Esophagus muscularis mucosa (tissue), 4 donors: ENCODE measurements around the gene ZDHHC15. TPM values are rescaled to one million over a fixed set of nuclear protein-coding genes. Genes with fewer than 3 reads are reported as not detected.
"Not testable (repeated sequence)": the region's sequence is repeated elsewhere in the genome, so short reads cannot be mapped to it uniquely, and the experiment has no call there.

Experiments
- DNase-seq: peaks from one replicate; pipeline ENCODE4 v3.0.0-alpha.2; 2017; ENCODE audit errors: extremely low spot score
- H3K27ac ChIP-seq, 4 donors: fragments of 200-600 bp; sonication (generic); replicated peaks in 1 of 4; 1 replicate in 3 of 4; 2 replicates in 1 of 4; pipeline ENCODE4 v1.5.1; 2016 to 2019; ENCODE audit warnings: mild to moderate bottlenecking in 1 of 4
- H3K27me3 ChIP-seq, 4 donors: fragments of 200-600 bp; sonication (generic); one replicate each; pipeline versions ENCODE4 v1.5.1 to v1.6.0; 2016 to 2019
- H3K36me3 ChIP-seq, 4 donors: fragments of 200-600 bp; sonication (generic); one replicate each; pipeline ENCODE4 v1.5.1; 2016 to 2019
- H3K4me1 ChIP-seq, 4 donors: fragments of 200-600 bp; sonication (generic); one replicate each; pipeline ENCODE4 v1.5.1; 2016 to 2019
- H3K4me3 ChIP-seq, 4 donors: fragments of 200-600 bp; sonication (generic); 1 replicate in 2 of 4; 2 replicates in 2 of 4; pipeline ENCODE4 v1.5.1; 2016 to 2019; ENCODE audit warnings: mild to moderate bottlenecking in 4 of 4, moderate library complexity in 1 of 4
- H3K9me3 ChIP-seq, 4 donors: fragments of 200-600 bp; sonication (generic); 1 replicate in 3 of 4; 2 replicates in 1 of 4; pipeline ENCODE4 v1.5.1; 2016 to 2019
- EP300 ChIP-seq: sonication (generic); formaldehyde crosslinking; IDR thresholded peaks from one replicate; pipeline ENCODE4 v1.6.1; 2017; ENCODE audit warnings: antibody characterized with exemption
- POLR2A ChIP-seq: fragments of 450-650 bp; IDR thresholded peaks from one replicate; pipeline ENCODE4 v1.6.1; 2017; ENCODE audit warnings: antibody characterized with exemption, moderate library complexity, mild to moderate bottlenecking, low read depth
- POLR2AphosphoS5 ChIP-seq, 2 donors: sonication (generic); formaldehyde crosslinking; IDR thresholded peaks; one replicate each; pipeline ENCODE4 v1.6.1; 2017; ENCODE audit warnings: antibody characterized with exemption in 2 of 2
- WGBS: methylation state at CpG from one replicate; pipeline ENCODE4 v1.1.5; 2018; 5-methylcytosine and 5-hydroxymethylcytosine counted together
- intact Hi-C: fragments of 100-400 bp; cut with DNase I; formaldehyde crosslinking; loops from one replicate; pipeline ENCODE4 v1.15.1; 2023
- total RNA-seq, 4 donors: library from RNA; depleted of rRNA; stranded (reverse); fragments of >200 nt; gene quantifications; one replicate each; pipeline versions ENCODE4 v1.1.0 to v1.2.1, GENCODE V29; 2016
- TF ChIP-seq, protein P1 (sequence below), 3 experiments: fragments of 200-600 bp in 2 of 3; fragments of 450-650 bp in 1 of 3; sonication (generic) in 2 of 3; IDR thresholded peaks; one replicate each; pipeline ENCODE4 v1.5.1; 2017 to 2019; ENCODE audit warnings: antibody characterized with exemption in 3 of 3, mild to moderate bottlenecking in 2 of 3, moderate library complexity in 1 of 3

Gene ZDHHC15
- total RNA-seq, 4 donors from 2014 or later, result 2.0 to 5.4 (median 3.1) TPM

GRCh38 chrX:75369721-75370120 is 153.1 kb downstream of the ZDHHC15 start:
- Histone ChIP-seq H3K9me3 (no peaks in the 10 kb centered on the region), H3K36me3 (no peaks in the 10 kb centered on the region), H3K4me3 (no peak overlapping the region), H3K27me3 (no peaks in the 10 kb centered on the region), H3K27ac (no peak overlapping the region), H3K4me1 (no peaks in the 10 kb centered on the region)
- no peak for DNase-seq
- WGBS, result 54% methylated on average over 1 of the region's 1 CpG
- TF ChIP-seq, protein P1, sequence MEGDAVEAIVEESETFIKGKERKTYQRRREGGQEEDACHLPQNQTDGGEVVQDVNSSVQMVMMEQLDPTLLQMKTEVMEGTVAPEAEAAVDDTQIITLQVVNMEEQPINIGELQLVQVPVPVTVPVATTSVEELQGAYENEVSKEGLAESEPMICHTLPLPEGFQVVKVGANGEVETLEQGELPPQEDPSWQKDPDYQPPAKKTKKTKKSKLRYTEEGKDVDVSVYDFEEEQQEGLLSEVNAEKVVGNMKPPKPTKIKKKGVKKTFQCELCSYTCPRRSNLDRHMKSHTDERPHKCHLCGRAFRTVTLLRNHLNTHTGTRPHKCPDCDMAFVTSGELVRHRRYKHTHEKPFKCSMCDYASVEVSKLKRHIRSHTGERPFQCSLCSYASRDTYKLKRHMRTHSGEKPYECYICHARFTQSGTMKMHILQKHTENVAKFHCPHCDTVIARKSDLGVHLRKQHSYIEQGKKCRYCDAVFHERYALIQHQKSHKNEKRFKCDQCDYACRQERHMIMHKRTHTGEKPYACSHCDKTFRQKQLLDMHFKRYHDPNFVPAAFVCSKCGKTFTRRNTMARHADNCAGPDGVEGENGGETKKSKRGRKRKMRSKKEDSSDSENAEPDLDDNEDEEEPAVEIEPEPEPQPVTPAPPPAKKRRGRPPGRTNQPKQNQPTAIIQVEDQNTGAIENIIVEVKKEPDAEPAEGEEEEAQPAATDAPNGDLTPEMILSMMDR (IDR thresholded peaks at IDR 0.05), result no peak
- no peak for TF ChIP-seq POLR2A
- TF ChIP-seq EP300, result no peak
- intact Hi-C loops, result no loop called here

DNA sequence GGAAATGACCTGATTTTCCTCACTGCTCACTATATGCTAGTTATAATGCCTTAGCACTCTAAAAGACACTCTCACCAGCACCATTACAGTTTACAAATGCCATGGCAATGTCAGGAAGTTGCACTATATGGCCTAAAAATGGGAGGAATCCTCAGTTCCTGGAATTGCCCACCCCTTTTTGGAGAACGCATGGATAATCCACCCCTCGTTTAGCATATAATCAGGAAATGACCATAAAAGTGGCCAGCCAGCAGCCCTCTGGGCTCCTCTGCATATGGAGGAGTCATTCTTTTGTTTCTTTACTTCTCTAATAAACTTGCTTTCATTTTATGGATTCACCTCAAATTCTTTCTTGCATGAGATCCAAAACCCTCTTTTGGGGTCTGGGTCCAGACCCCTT is 156.0 kb downstream of the ZDHHC15 start:
- H3K27ac ChIP-seq, result no peak overlapping the region
- no peaks in the 10 kb centered on the region for H3K36me3 ChIP-seq
- no peaks in the 10 kb centered on the region for H3K4me1 ChIP-seq
- DNase-seq, result no peak
- 87% methylated on average over 2 of the region's 2 CpGs for WGBS
- no peaks in the 10 kb centered on the region for H3K27me3 ChIP-seq
- H3K9me3 ChIP-seq, result no peaks in the 10 kb centered on the region
- TF ChIP-seq POLR2AphosphoS5 (IDR thresholded peaks at IDR 0.05) (no peak), POLR2A (no peak), EP300 (no peak)
- TF ChIP-seq, protein P1 (IDR thresholded peaks at IDR 0.05), result no peak
- intact Hi-C loops, result no loop called here
- H3K4me3 ChIP-seq, result no peak overlapping the region

DNA sequence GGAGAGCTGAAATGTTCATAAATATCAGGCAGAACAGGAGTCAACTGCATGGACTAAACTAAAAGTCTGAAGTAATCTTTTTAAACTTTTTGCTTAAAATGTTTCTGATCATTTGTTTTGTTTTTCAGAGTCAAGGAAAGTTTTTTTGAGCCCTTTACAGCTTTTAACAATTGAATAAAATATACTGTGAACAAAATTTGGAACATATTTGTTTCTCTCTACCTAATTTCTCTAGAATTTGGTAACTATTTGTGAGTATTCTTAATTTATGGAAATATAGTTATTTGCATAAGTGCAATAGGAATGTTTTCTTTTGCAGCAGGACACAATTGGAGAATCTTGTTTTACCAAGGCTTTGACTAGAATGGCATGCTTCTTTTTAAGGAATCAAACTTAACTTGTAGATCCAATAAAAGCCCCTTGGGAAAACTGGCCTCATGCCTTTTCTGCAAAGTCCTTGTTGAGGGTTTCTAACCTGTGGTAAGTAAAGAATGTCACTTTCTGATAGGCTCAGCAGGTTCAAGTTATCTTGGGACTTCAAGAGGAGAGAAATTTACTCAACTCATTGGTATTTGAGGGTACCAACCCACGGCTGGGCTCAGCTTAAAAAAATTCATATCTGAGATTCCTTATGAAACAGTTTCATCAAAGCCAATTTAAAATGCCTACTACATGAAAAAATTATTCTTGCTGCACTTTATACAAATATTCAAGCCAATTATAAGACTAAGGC is 157.4 kb downstream of the ZDHHC15 start:
- H3K4me3 ChIP-seq, result no peak overlapping the region
- intact Hi-C loops, result no loop called here
- no peak for TF ChIP-seq EP300
- TF ChIP-seq, protein P1 (IDR thresholded peaks at IDR 0.05), result no peak
- TF ChIP-seq POLR2AphosphoS5 (IDR thresholded peaks at IDR 0.05), result no peak
- TF ChIP-seq POLR2A, result no peak
- no peaks in the 10 kb centered on the region for H3K9me3 ChIP-seq
- H3K4me1 ChIP-seq, result no peaks in the 10 kb centered on the region
- no peak for DNase-seq
- no peak overlapping the region for H3K27ac ChIP-seq
- no peaks in the 10 kb centered on the region for H3K36me3 ChIP-seq
- 60% methylated on average over 1 of the region's 1 CpG for WGBS
- no peaks in the 10 kb centered on the region for H3K27me3 ChIP-seq

- Histone ChIP-seq H3K36me3 (no peaks in the 10 kb centered on the region), H3K4me1 (no peaks in the 10 kb centered on the region), H3K4me3 (no peak overlapping the region), H3K27me3 (no peaks in the 10 kb centered on the region), H3K9me3 (no peaks in the 10 kb centered on the region), H3K27ac (no peak overlapping the region)
- intact Hi-C loops, result no loop called here
- DNase-seq, result no peak
- TF ChIP-seq, protein P1 (IDR thresholded peaks at IDR 0.05), result no peak
- TF ChIP-seq POLR2AphosphoS5 (IDR thresholded peaks at IDR 0.05) (no peak), POLR2A (no peak), EP300 (no peak)
Observed at GRCh38 chrX:75361788-75362187, 161.0 kb downstream of the ZDHHC15 start.

- H3K27ac ChIP-seq, H3K9me3 ChIP-seq, DNase-seq, H3K4me1 ChIP-seq, H3K27me3 ChIP-seq, H3K36me3 ChIP-seq, intact Hi-C loops, H3K4me3 ChIP-seq: not testable (repeated sequence)
Observed at GRCh38 chrX:75348601-75349000, 174.2 kb downstream of the ZDHHC15 start.
